ENCODE results near the gene CREBL2. TPM values are rescaled to one million over a fixed set of nuclear protein-coding genes. Genes with fewer than 3 reads are reported as not detected.
A peak's percentile ranks its signal among the peaks of the same experiment; 100 is the strongest.
"Not testable (repeated sequence)": the region's sequence is repeated elsewhere in the genome, so short reads cannot be mapped to it uniquely, and the experiment has no call there.

CREBL2 gene
- total RNA-seq, 1 experiment from 2014 or later: 19.0 TPM

DNA sequence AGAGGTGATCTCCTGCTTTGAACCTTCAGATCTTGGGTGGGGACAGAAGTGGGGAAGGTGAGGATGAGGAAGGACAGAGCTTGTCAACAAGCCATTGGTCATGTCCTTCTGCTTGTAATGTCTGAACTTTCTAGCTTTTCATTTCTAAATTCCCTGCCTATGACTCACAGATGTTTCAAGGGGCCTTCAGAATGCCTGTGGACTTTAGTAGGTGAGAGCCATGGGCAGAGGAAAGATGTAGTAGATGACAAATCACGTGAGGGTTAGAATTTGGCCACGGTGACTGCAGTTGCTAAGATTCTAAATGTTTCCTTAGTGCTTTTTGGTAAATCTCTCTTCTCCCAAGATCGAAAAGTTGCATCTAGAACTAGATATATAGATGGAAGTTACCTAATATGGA, 18.7 kb upstream of the CREBL2 start:
- in situ Hi-C loops (cut with HindIII; ENCODE audit: low sequenced_read_pairs): no loop called here
- no peak for DNase-seq (ENCODE audit: low spot score)

DNA sequence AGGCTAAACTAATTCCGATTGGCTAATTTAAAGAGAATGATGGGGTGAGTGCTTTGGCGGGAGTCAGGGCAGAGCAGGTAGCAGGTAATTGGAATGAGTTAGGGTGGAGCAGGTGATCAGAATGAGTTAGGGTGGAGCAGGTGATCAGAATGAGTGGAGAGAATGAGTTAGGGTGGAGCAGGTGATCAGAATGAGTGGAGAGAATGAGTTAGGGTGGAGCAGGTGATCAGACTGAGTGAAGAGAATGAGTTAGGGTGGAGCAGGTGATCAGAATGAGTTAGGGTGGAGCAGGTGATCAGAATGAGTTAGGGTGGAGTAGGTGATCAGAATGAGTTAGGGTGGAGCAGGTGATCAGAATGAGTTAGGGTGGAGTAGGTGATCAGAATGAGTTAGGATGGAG, 15.7 kb upstream of the CREBL2 start:
- DNase-seq (ENCODE audit: low spot score); in situ Hi-C loops (cut with HindIII; ENCODE audit: low sequenced_read_pairs): not testable (repeated sequence)

DNA sequence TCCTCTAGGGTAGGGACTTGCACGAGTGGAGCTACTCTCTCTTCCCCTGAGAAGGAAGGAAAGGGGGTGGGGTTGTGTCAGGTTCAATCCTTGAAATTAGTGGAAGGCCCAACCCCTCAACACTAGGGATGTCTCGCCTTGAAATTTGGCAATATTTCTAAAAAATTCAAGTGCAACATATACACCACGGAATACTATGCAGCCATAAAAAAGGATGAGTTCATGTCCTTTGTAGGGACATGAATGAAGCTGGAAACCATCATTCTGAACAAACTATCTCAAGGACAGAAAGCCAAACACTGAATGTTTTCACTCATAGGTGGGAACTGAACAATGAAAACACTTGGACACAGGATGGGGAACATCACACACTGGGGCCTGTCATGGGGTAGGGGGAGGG, 15.1 kb upstream of the CREBL2 start:
- DNase-seq (ENCODE audit: low spot score); in situ Hi-C loops (cut with HindIII; ENCODE audit: low sequenced_read_pairs): not testable (repeated sequence)

DNA sequence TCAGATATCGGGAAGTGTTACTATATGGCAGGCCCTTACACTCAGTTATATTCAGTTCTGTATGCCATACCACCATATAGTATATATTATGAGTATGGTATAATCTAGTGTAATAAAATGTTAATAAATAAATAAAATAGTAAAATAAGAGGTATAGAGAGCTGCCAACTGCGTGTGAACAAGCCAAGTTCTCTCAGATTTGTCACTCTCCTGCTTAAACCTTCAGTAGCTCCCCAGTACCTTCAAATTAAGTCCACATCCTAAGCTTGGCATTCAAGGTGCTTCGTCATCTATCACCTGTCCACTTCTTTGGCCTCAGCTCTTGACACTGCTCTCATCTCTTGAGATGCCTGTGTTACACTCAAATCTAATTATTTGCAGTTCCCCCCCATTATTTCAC, 12.8 kb upstream of the CREBL2 start:
- in situ Hi-C loops (cut with HindIII; ENCODE audit: low sequenced_read_pairs): no loop called here

DNA sequence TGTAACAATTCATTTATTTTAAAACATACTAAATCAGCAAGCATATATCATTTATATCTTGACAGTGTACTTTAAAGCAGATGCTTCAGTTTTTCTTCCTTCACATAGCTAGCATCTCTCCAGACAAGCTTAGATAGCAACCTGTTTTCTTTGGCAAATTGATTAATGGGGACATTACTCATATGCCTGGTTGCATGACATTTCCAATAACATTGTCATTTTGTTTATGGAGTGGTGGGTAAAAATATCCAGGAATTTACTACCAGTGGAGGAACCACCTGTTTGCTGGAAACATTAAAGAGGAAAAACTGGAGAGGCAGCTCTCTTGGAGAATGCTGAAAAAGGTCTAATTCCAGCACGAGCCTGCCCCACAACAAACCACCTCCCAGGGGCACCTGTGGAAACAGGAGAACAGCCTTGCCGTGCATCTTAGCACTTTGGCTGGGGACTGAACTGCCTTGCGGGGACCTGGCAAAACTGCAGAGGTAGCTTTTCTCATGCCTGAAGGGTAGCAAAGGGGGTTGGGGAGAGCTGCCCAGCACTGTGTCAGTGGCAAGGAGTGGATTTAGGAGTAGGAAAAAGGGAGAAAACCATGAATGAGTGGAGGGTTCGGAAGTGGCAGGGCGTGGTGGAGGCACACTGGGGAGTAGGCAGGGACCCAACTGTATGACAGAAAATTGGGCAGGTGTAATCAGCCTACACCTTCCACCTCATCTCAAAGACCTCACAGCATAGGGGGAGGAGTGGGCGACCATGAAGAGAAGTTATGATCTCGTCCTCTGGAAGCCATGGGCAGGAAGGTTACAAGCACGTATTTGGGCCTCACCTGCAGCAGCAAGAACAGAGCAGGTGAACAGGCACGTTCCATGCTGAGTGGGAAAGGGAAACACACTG, 11.7 kb upstream of the CREBL2 start:
- in situ Hi-C loops (cut with HindIII; ENCODE audit: low sequenced_read_pairs): no loop called here
- DNase-seq (ENCODE audit: low spot score): no peak

More for the DNA sequence above, 12.8 kb upstream of the CREBL2 start:
- DNase-seq (ENCODE audit: low spot score): no peak

DNA sequence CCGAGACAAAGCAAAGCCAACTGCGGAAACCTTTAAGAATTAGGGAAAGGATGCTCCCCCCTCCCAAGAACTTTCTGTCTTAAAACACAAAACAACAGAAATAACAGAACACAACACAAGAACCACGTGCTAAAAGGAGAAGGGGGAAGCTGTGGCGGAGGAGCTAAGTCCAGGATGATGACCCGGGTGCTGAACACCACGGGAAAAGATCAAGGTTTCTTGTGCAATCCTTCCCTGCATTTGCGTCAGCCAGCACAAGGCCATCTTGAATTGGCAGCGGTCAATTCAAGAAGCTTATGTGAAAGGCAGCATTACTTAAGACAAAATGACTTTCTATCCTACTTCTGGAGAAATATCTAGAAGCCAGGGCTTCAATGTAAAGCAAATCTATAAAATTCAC, 11.0 kb upstream of the CREBL2 start:
- in situ Hi-C loops (cut with HindIII; ENCODE audit: low sequenced_read_pairs): no loop called here
- DNase-seq (ENCODE audit: low spot score): no peak

DNA sequence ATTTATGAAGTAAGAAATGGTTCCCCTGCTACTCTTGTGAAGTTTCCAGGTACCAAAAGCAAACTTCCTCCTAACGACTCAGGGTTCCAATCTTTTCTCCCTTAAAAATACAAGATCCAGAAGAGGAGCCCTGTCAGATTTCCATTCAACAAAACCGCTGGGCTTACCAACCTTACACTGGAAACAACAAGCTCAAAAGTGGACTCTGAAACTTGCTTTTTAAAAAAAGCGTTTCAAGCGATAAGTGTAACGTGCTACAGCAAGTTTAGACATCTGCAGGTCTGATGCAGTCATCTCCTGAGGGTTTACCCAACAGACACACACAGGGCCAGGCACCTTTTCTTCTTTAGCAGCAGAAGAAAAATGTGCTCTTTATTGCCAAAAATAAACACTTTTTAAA, 6.9 kb upstream of the CREBL2 start:
- in situ Hi-C loops (cut with HindIII; ENCODE audit: low sequenced_read_pairs): no loop called here

DNA sequence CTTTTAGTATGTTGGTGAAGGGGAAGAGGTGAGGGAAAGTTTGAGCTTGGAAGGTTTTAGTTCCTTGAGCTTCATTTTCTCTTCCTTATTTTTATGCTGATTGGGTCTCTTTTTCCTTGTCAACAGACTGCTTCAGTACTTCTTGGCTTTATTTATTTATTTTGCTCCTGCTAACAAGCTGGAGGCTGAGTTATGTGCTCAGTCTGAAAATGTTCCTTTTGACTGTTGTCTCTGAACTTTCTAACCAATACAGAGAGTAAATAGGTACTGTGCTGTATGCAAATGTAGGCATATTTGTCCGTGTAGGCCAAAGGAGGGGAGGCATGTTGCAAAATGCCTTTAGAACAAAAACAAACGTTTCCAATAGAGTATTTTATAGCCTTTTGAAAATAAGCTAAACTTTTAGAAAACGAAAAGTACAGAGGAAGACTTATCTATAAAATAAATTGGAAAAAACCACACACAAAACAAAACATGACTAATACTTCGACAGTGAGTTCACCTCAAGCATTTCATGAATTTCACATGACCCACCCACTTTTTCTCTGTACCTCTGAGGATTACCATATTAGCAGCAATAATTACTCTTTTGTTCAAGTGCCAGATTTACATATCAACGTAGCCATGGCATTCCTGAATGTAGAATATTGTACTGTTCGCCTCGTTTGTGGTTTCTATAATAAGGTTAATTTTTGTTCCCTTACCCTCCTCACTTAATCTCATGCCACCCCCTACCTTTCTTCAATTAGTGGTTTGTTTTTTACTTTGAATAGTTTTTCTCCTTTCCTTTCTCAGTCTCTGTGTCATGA, 4.7 kb upstream of the CREBL2 start:
- no peak for DNase-seq (ENCODE audit: low spot score)
- in situ Hi-C loops (cut with HindIII; ENCODE audit: low sequenced_read_pairs): no loop called here

More for the DNA sequence above, 6.9 kb upstream of the CREBL2 start:
- no peak for DNase-seq (ENCODE audit: low spot score)

DNA sequence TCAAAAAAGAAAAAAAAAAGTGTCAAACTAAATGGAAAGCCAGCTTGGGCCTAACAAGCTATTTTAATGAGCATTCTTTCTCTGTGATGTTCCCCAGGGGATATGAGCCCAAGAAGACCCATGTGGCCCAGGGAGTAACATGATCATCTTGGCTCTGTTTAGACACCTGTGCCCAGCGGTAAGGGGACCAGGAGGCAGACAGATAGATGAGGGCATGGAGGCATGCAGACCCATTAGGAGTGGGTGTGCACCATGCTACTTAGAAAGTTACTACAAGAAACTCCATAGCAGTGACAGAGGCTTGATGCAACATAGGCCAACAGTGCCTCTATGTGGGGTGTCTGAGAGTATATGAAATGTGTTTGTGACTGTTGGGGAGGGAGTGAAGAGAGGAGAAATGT, 3.1 kb upstream of the CREBL2 start:
- DNase-seq (ENCODE audit: low spot score): no peak
- in situ Hi-C loops (cut with HindIII; ENCODE audit: low sequenced_read_pairs): no loop called here

DNA sequence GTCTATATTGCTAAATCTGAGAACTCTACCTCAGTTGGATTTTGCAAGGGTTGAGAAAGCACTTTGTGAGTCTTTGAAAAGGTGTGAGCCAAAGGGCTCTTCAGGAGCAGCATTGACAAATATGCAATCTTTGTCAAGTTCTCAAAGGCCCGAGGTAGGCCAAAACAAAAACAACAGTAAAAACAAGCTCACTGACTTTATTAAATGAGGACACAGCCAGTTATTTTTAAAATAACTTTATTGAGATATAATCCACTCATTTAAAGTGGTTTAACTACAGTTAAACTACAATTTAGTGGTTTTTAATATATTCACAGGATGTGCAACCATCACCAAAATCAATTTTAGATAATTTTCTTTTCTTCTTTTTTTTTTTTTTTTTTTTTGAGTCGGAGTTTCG, 2.0 kb upstream of the CREBL2 start:
- DNase-seq (ENCODE audit: low spot score): no peak
- in situ Hi-C loops (cut with HindIII; ENCODE audit: low sequenced_read_pairs): no loop called here

DNA sequence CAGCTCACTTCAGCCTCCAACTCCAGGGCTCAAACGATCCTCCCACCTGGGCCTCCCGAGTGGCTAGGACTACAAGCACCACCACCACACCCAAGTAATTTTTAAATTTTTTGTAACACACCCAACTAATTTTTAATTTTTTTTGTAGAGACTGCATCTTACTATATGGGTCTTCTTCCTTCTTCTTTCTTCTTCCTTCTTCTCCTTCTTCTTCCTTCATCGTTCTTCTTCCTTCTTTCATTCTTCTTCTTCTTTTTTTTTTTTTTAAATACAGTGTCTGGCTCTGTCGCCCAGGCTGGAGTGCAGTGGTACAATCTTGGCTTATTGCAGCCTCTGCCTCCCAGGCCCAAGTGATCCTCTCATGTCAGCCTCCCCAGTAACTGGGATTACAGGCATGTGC, 965 bp upstream of the CREBL2 start:
- no peak for DNase-seq (ENCODE audit: low spot score)
- in situ Hi-C loops (cut with HindIII; ENCODE audit: low sequenced_read_pairs): no loop called here

DNA sequence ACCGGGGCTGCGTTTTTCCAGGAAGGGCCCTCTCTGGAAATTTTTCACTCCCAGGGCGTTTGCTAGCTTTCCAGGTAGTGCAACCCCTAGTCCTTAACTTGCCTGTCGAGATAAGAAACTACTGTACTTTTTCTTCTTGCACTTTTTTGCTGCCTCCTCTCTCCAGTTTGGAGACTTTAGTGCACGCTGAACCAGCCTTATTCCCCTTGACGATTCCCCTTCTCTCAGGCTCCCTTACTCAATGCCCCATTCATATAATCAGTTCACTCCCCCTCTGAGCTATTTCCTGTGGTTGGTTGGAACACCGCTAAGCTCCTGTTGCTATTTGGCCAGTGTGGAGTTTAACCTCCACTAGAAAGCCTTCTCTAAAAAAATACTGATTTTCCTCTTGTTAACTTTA, 682 bp downstream of the CREBL2 start:
- in situ Hi-C loops (cut with HindIII; ENCODE audit: low sequenced_read_pairs): no loop called here
- peak; percentile 75 for DNase-seq (ENCODE audit: low spot score)

DNA sequence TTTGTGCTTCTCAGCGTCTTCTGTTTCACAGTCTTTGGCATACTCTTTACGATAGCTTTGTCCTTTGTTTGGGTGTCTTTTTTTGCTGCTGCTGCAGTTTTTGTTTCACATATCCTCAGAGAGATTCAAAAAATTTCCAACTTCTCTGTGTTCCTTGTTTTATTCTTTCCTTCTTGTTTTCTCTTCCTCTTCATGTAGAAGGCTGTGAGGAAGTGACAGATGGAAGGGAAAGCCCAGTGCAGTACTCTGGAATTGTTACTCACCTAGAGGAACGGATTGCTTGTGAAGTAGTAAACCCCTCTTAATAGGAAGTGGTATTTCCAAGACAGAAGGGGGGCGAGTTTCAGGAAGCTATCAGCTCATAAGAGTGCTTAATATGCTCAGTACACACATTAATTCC, 1.7 kb downstream of the CREBL2 start:
- peak; percentile 37 for DNase-seq (ENCODE audit: low spot score)
- in situ Hi-C loops (cut with HindIII; ENCODE audit: low sequenced_read_pairs): no loop called here

DNA sequence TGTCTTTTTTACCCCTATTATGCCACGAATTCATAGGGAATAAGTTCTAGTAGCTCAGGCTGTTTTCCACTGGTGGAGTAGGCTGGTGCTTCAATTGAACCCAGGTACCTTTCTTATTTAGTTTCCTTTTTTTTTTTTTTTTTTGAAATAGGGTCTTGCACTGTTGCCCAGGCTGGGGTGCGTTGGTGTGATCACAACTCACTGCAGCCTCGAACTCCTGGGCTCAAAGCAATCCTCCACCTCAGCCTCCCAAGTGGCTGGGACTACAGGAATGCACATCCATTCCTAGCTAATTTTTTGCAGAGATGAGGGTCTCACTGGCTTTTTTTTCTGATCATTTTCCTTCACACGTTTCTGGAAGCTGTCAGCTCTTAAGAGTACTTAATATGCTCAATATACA, 2.7 kb downstream of the CREBL2 start:
- in situ Hi-C loops (cut with HindIII; ENCODE audit: low sequenced_read_pairs): no loop called here
- DNase-seq (ENCODE audit: low spot score): no peak

DNA sequence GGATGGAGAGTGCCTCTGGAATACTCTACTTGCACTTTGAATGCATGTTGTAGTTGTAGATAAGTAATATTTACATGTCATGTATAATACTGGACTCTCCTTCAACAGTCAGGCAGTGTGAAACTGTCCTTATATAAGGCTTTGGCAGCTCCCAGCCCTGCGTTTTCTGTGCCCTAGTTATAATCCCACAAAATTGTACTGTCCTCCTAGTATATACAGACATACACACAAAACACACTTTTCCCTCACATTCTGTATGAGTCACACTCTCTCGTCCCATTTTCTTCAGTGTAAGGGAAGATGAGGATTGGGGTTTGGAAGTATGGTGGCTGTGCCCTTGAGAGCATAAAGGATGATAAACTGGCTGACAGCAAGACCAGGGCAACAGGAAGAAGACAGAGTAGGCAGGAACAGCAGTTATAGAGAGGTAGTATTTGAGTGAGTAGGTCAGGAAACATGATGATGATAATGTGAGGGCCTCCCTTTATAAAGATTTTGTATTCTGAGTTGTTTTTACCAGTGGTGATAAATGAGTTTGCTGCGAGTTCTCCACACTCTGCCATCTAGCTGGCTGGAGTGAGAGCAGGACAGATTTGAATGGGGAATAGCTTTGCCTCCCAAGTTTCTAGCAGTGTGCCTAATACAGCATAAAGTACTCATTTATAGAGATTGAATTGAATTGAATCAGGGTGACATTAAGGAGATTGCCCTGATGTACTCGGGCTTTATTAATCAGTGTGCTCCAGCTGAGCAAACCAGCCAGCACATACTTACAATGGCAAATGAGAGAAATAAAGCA, 5.0 kb downstream of the CREBL2 start:
- in situ Hi-C loops (cut with HindIII; ENCODE audit: low sequenced_read_pairs): no loop called here

DNA sequence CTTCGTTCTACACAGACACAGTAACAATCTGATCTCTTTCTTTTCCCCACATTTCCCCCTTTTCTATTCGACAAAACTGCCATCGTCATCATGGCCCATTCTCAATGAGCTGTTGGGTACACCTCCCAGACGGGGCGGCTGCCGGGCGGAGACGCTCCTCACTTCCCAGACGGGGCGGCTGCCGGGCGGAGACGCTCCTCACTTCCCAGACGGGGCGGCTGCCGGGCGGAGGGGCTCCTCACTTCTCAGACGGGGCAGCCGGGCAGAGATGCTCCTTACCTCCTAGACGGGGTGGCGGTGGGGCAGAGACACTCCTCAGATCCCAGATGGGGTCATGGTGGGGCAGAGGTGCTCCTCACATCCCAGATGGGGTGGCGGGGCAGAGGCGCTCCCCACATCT, 6.4 kb downstream of the CREBL2 start:
- in situ Hi-C loops (cut with HindIII; ENCODE audit: low sequenced_read_pairs): not testable (repeated sequence)

More for the DNA sequence above, 5.0 kb downstream of the CREBL2 start:
- peak; percentile 69 for DNase-seq (ENCODE audit: low spot score)

DNA sequence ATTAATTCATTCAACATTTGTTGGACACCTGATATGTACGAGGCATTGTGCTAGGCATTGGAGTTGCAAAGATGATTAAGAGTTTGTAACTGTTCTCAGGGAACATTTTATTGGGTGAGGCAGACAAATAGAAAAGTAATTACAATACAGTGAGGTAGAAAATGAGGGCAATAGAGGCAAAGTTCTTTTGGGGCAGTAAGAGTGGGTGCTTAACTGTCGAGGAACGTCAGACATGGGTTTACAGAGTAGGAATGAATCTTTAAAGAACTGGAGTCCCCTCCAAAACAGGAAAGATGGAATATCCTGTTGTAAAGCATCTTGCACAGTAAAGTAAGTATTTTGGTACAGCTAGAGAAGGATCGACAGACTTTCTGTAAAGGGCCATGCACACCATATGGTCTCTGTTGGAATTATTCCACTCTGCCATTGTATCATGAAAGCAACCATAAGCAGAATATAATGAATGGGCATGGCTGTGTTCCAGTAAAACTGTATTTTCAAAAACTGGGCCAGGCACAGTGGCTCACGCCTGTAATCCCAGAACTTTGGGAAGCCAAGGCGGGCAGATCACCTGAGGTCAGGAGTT, 9.1 kb downstream of the CREBL2 start:
- DNase-seq (ENCODE audit: low spot score): peak; percentile 93
- in situ Hi-C loops (cut with HindIII; ENCODE audit: low sequenced_read_pairs): no loop called here

More for the DNA sequence above, 6.4 kb downstream of the CREBL2 start:
- DNase-seq (ENCODE audit: low spot score): not testable (repeated sequence)

DNA sequence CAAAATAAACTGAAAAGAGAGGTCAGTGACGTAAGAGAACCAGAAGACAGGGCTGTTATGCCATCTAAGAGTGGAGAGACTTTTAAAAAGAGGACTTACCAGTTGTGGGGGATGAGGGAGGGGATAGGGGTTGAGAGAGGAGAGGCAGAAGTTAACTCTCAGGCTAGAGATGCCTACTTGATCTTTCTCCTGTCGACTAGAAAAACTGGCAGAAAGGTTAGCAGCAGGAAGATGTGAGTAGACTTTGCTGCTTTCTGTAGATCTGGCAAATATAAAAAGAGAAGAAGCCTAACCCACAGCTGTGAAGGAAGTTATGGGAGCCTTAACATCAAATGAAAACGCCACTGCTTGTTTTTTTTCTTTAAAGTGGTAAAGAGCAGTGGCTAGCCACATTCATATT, 10.7 kb downstream of the CREBL2 start:
- no peak for DNase-seq (ENCODE audit: low spot score)
- in situ Hi-C loops (cut with HindIII; ENCODE audit: low sequenced_read_pairs): no loop called here

DNA sequence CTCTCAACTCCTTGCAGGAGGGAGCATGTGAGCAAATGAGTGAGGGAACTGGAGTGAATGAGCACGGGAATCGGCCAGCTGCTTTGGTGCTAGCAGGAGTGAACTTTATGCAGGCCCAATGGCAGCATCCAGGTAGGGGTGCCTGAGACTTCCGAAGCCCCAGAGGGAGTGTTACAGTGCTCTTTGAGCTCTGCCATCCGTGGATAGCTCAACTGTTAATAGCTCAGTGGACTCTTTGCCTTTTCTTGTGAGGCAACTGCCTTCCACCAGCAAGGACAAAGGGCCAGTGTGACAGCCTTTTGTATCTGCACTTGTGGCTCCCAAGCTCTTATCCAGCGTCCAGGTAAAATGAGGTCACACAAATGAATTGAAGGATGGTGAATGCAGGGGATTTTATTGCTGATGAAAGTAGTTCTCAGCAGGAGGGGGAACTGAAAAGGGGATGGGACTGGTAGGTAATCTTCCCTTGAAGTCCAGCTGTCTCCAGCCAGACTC, 12.9 kb downstream of the CREBL2 start:
- no peak for DNase-seq (ENCODE audit: low spot score)
- in situ Hi-C loops (cut with HindIII; ENCODE audit: low sequenced_read_pairs): no loop called here

Data from G401 (cell line).